CD4-positive, alpha-beta T cell treated with Interleukin-6 for 4 hours (primary cell): ENCODE results near the gene ZDHHC19.
"Not testable (repeated sequence)": the region's sequence is repeated elsewhere in the genome, so short reads cannot be mapped to it uniquely, and the experiment has no call there.

Experiments
- DNase-seq: peaks from one replicate; pipeline ENCODE4 v3.0.0-alpha.2; 2020; ENCODE audit warnings: mixed read lengths

The ZDHHC19 gene, protein sequence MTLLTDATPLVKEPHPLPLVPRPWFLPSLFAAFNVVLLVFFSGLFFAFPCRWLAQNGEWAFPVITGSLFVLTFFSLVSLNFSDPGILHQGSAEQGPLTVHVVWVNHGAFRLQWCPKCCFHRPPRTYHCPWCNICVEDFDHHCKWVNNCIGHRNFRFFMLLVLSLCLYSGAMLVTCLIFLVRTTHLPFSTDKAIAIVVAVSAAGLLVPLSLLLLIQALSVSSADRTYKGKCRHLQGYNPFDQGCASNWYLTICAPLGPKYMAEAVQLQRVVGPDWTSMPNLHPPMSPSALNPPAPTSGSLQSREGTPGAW

DNA sequence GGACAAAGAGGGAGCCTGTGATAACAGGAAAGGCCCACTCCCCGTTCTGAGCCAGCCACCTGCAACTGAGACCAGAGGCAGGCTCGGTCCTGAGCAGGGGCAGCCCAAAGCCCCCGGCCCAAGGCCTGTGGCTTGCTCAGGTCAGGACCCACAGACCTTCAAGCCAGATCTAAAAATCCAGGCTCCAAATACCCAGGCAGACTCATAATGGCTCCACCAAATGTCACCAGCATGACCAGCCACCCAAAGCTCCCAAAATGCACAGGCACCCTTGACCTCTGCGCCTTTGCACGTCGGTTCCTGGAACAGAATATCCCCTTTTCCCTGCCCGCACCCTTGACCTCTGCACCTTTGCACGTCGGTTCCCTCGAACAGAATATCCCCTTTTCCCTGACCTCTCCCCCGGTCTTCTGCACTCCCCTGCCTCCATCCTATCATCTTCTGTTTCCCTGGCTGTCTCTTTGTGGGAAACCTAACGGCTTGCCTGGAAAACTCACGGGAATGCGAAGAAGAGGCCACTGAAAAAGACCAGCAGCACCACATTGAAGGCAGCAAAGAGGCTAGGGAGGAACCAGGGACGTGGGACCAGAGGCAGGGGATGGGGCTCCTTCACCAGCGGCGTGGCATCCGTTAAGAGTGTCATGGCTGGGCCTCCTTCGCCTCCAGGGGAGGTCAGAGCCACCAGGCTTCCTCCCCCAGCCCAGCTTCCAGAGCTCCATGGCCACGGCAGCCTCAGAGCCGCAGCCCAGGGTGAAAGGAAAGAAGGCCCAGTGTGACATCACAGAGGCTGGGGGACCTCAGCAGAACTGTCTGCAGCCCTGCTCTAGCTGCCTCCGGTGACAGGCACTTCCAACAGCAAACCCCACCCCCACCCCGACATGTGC lies at the start of gene ZDHHC19:
ZDHHC19 (minus strand) TSS at position 728 of the 884 bp plus-strand sequence; CDS start at position 643, 85 bp downstream.
- DNase-seq, result no peak

DNA sequence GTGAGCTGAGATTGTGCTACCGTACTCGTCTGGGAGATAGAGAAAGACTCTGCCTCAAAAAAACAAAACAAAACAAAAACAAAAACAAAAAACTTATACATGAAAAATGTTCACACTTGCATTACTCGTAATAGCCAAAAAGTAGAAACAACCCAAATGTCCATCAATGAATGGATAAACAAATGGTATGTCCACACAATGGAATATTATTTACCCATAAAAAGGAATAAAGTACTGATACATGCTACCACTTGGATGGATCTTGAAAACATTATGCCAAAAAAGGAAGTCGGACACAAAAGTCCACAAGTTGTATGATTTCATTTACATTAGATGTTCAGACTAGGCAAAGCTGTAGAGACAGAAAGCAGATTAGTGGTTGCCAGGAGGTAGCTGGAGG lies 49.6 kb upstream of the ZDHHC19 start:
- DNase-seq, result no peak

DNA sequence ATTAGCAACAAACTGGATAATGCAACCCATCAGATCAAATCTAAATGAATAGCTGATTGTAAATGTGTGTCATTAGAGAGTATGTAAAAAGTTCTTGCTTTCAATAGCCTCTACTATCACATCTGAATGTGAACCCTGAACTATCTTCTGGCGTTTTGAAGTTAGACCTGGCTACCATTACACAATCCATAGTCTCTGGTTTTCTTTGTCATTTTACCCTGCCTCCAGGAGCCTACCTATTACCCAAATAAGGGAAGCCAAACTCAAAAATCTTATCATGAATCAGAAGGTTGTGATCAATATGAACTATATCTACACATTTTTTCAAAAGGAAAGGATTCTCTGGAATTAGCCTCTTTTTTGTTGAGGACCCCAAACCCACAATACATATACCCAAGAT lies 44.6 kb upstream of the ZDHHC19 start:
- DNase-seq, result no peak

DNA sequence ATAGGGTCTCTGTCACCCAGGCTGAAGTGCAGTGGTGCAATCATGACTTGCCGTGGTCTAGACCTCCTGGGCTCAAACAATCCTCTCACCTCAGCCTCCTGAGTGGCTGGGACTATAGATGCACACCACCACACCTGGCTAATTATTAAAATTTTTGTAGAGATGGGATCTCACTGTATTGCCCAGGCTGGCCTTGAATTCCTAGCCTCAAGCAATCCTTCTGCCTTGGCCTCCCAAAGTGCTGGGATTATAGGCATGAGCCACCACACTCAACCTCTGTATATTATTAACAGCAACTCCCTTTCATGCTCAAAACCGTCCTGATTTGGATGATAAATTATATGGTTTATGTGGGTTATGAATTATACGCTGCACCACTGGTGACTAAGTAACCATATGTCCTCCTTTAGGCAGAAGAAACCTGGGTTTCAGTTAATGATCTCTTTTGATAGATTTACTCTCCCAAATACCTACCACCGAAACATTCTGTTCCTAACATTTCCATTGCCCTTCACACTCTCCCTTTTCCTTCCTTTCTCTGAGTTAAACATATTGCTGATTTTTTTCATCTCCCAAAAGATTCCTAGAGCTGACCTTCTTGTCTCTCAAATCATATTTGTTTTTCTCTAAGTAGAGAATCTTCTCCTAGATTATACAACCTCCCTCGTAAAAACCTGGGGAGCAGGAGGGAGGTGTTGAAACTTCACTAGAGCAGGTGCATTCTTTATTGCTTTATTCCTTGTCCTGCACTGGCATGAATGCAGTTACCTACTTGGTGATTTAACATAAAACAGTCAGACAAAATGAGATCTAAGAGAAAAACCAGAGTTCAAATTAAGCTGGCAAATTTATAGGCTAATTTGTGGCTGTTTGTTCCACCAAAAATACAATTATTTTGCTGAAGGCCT lies 43.4 kb upstream of the ZDHHC19 start:
- DNase-seq, result no peak

DNA sequence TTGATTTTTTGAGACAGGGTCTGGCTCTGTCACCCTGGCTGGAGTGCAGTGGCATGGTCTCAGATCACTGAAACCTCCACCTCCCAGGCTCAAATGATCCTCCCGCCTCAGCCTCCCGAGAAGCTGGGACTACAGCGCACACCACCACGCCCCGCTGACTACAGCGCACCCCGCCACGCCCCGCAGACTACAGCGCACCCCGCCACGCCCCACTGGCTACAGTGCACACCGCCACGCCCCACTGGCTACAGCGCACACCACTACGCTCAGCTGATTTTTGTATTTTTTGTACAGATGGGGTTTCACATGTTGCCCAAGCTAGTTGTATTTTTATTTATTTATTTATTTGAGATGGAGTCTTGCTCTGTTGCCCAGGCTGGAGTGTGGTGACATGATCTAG lies 40.7 kb upstream of the ZDHHC19 start:
- no peak for DNase-seq

DNA sequence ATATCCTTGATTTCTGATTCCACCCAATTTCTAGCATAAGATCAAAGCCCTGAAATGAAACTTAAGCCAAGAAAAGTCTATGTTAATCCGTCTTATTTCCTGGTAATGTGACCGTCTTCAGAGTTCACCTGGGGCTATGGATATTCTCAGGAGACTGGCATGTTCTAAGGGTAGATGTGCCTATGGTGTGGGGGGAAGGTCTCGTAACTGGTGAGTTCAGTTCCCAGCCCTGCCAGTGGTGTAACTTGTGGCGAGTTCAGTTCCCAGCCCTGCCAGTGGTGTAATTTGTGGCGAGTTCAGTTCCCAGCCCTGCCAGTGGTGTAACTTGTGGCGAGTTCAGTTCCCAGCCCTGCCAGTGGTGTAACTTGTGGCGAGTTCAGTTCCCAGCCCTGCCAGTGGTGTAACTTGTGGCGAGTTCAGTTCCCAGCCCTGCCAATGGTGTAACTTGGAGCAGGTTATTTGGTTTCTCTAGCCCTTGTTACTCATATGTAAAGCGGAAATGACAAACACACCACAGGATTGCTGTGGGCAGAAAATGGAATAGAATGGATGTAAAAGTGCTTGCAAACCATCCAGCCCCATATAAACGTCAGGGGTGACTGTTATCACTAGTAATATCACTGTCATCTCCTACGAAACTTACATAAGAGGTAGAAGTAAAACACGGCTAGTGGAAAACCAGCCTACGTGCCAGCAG lies 35.6 kb upstream of the ZDHHC19 start:
- DNase-seq, result no peak

DNA sequence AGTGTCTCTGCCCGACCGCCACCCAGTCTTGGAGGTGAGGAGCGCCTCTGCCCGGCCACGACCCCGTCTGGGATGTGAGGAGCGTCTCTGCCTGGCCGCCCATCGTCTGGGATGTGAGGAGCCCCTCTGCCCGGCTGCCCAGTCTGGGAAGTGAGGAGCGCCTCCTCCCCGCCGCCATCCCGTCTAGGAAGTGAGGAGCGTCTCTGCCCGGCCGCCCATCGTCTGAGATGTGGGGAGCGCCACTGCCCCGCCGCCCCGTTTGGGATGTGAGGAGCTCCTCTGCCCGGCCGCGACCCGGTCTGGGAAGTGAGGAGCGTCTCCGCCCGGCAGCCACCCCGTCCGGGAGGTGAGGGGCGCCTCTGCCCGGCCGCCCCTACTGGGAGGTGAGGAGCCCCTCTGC lies 33.0 kb upstream of the ZDHHC19 start:
- not testable (repeated sequence) for DNase-seq

DNA sequence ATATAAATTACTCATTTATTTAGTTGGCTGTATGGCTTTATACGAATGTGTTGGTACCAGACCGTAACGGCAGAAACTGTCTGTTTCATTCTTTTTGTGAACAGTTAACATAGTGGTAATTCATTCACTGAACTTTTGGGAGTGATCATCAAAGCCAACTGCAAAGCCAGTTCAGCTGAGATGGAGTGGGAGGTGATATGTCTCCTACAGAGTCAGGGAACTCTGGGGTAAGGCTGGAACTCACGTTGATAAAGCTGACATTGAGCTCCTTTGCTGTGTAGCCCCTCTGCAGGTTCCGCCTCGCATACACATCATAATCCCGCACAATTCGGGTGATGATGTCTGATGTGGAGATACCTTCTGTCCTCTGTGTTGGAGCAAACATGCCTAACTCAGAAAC lies 30.5 kb upstream of the ZDHHC19 start:
- no peak for DNase-seq

DNA sequence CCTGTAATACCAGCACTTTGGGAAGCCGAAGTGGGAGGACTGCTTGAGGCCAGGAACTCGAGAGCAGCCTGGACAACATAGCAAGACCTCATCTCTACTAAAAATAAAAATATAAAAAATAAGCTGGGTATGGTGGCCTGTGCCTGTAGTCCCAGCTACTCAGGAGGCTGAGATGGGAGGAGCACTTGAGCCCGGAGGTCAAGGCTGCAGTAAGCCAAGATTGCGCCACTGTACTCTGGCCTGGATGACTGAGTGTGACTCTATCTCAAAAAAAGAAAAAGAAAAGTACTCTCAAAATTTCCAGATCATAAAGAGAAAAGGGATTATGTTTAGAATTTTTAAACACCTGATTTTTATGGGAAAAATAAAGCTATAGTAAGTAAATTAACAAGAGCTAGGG lies 29.2 kb upstream of the ZDHHC19 start:
- DNase-seq, result no peak

DNA sequence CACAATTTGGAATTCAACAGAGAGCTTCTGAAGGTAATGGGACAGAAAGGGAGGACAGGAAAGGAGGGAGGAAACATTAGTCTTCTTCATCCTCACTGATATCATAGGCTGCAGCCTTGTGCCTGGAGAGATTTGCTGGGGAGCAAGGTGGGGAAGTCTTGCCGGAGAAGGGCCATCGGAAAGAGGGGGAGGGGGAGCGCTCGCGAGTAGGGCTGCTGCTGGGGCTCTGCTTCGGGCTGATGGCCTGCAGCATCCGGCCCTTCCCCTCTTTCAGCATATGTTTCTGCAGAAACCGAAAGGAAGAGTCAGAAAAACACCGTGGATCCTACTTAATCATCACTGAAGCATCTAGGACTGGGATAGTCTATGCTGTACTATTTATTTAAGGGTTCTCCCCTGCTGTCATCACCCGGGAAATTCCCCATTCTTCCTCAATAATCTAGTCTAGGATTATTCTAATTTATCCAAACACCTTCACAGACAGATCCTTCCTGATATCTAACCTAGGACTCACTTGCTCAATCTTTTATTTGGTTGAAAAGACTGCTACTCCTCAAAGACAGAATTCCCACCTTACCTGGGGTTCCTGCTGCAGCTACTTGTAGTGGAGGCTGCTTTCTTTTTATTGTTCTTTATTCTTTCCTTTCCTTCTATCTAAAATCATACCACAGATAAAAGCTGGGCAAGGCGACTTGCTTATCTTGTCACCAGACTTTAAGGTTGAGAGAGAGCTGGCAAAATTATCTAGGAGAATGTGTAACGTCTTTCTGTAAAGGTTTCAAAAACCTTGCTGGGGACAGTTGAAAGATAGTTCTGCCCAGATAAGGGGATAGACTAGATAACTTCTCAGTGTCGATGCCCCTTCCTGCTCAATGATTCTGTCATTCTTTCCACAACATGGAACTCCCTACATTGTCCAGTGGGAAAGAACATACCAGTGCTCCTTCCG lies 27.7 kb upstream of the ZDHHC19 start:
- DNase-seq, result no peak

DNA sequence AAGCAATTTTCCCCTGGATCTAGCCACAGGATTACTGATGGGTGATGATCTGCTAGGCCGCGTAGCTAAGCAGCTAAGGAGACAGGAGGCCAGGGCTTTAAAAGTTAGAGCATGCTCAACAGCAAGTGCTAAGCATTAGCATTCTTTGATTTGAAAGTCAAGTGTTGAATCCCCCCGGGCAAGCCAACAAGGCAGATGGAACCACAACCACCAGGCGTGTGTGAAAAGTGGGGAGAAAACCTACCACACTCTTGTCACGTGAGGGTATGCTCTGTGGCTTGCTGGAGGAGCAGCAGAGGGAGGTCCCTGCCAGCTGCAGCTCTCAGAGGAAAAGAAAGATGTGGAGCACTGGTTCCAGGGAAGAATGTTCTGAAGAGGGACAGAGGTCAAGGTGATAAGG lies 26.0 kb upstream of the ZDHHC19 start:
- DNase-seq, result no peak

DNA sequence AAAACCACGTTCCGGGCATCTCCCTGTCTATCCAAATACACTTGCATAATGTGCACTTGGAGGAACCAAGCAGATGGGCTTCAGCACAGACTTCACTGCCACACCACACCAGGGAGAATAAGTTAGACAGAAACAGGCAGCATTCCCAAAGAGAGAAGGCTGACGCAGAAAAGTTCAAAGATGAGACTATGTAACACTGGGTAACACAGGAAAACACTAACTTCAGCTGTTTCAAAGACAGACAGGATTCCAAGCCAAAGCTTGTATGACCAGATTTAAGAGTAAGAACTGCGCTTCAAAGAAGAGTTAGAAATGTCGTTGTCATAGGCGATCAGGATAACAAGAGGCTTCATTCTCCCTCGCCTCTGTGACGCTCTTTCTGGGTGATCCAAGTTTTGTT lies 25.0 kb upstream of the ZDHHC19 start:
- no peak for DNase-seq

DNA sequence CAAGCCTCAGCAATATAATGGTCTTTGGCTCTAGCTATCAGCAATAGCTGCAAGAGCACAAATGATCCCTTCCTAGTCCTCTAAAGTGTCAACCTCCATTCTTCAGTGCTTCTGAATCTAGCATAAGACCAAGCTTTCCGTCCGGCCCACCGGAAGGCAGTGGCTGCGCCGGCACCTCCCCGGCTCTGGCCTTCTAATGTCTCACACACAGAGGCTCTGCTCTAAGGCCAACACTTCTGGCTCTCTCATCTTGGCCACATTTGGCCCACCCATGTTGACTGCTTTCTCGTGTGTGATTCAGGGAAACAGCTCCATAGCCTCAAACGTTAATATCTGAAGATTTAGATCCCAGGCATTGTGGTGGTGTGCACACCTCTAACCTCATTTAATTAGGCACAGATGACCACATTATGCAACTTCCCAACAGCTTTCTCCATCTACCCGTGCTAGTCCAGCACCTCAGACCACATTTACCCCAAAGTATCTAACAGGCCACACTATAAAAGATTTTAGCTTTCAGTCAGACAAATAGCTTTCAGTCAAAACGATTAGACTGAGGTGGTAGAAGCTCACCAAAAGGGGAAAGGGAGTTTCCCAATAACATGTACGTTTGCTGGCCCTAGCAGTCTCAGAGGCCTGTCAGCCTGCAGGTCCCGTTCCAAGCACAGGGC lies 24.4 kb upstream of the ZDHHC19 start:
- DNase-seq, result no peak

DNA sequence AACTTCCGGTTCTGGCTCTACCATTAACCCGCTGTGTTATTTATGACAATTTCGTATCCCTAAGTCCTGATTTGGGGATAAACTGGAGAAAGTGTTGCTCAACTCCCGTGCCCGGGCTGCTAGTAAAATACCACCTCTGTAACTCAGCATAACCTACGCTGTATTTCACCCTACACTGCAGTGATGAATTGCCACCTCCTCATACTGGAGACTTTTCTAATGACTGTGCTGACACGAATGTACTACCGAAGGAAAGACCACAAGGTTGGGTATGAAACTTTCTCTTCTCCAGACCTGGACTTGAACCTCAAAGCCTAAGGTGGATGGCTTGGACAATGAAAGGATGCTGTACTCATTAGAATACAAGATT lies 21.7 kb upstream of the ZDHHC19 start:
- no peak for DNase-seq

DNA sequence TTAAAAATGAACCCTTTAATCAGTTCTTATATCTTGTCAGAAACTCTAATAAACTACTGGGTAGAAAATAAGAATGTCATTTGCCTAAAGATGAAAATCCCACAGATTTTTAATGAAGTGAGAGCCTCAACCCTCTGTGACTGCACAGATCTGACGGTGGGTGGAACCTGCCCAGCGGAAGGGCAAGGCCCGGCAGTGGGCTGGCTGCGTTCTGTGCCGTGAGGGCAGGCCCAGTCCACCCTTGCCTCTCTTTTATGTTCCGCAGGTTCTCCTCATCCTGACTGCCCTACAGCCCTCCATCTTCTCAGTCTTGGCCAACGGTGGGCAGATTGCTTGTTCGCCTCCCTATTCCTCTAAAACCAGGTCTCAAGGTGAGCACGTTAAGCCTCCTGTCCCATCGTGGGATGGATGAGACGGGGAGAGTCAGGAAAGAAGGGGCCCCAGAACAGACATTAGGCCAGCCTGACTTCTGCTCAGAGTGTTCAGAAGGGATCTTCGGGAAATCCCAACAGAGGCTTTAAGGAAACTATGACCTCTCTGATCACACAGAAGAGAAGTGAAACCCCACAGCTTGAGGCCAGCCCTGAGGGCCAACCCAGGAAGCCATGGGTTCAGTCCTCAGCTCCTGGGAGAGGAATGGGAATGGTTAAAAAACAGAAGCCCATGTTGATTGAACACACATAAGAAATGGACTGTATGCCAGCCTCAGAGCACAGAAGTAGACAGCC lies 21.1 kb upstream of the ZDHHC19 start:
- DNase-seq, result no peak

DNA sequence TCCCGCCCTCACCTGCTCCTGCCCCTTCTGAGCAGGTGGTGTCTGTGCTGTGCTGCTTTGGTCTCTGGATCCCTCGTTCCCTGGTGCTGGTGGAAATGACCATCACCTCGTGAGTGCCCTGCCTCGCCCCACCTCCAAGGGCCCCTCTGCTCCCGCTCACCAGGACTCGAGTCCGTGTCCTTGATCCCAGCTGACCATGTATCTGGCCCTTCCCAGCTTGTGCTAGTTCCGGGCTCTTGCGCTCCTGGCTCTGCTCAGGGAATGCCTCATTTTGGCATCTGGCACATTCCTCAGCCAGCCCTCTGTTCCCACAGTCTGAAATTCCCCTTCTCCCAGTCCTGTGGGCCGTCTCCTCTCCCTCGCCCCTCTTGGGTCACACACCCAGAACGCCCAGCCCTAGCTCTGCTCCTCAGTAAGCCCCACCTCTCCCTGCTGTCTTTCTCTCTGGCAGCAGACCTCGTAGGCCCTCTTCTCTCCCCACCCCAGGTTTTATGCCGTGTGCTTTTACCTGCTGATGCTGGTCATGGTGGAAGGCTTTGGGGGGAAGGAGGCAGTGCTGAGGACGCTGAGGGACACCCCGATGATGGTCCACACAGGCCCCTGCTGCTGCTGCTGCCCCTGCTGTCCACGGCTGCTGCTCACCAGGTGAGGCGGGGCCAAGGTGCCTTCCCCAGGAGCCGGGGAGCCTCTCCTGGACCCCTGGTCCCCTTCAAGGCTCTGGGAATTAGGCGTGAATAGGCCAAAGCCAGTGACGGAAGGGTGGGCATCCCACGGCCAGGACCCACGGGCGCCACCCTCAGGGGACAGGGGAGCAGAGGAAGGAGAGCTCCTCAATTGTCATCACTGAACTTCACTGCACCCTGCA lies 16.7 kb upstream of the ZDHHC19 start:
- DNase-seq, result no peak

DNA sequence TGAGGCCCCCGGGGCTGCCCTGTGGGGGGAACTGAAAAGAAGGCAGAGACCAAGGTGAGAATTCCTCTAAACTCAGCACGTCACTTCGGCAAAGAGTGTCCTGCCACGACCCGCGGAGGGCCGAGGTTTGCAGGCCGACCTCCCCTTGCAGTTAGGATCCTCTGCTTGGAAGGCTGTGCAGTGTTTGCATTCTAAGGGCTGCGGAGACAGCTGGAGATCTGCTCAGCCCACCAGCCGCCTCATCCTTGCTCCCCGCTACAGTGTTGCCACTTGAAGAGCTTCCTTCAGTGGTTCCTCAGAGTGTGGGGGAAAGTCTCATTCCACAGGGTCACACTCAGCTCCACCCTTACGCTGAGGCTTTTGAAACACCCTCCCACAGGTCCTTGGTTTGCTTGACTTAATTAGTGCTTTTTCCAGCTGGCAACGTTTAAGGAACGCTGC lies 15.9 kb upstream of the ZDHHC19 start:
- DNase-seq, result no peak

DNA sequence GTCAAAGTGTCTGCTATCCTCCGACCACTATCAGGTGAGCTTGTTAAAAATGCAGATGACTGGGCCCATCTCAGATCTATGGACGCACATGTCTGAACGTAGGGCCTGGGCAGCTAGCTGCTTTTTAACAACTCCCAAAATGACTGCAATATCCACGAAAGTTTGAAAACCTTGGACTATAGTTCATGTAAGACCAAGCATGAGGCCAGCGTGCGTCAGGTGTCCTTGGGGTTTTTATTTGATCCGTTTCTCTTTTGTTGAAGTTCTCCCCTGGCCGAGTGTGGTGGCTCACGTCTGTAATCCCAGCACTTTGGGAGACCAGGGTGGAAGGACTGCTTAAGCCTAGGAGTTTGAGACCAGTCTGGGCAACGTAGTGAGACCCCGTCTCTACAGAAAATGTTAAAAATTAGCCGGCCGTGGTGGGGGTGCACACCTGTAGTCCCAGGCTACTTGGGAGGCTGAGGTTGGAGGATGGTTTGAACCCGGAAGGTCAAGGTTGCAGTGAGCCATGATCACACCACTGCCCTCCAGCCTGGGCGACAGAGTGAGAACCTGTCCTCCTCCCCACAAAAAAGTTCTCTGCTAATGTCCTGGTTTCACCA lies 14.7 kb upstream of the ZDHHC19 start:
- no peak for DNase-seq

DNA sequence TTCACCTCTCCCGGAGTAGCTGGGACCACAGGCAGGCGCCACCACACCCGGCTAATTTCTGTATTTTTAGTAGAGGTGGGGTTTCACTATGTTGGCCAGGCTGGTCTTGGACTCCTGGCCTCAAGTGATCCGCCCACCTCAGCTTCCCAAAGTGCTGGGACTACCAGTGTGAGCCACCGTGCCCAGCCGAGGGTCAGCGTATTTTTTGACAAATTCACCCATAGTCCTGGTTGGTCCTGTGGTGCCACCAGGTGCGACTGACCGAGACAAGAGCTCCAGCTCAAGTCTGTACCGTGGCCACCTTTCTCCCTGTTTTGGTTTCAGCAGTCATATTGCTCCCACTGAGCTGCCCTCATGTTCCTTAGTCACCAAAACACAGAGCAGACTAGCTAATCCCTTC lies 13.9 kb upstream of the ZDHHC19 start:
- no peak for DNase-seq
